SK-N-SH (cell line): ENCODE results near the gene LAPTM5. TPM values are rescaled to one million over a fixed set of nuclear protein-coding genes. Genes with fewer than 3 reads are reported as not detected.

Source experiments
- CTCF ChIA-PET: fragments of 300-600, 350-600 bp; formaldehyde crosslinking; extraction: SDS; loops from one replicate; lab custom pipeline; 2021; lab: Yijun Ruan, JAX
- POLR2A ChIA-PET: fragments of 350-600 bp; sonication (Branson Sonifier 250); formaldehyde crosslinking; extraction: SDS; loops from one replicate; lab custom pipeline; 2020; ENCODE audit warnings: antibody characterized with exemption, inconsistent platforms; lab: Yijun Ruan, JAX
- DNase-seq: peaks from one replicate; pipeline ENCODE4 v3.0.0; 2012
- H2AFZ ChIP-seq: fragments of 200-600 bp; sonication (generic); 2 replicates; pipeline ENCODE4 v1.8.1; 2016; ENCODE audit warnings: antibody characterized with exemption, mild to moderate bottlenecking, low read depth
- H3F3A ChIP-seq: fragments of 200-600 bp; sonication (generic); replicated peaks from 2 replicates; pipeline ENCODE3; 2016; ENCODE audit warnings: antibody characterized with exemption, mild to moderate bottlenecking; ENCODE audit not compliant: insufficient read depth
- H3K27ac ChIP-seq, 2 experiments: fragments of 200-500 bp in 1 of 2; fragments of 200-600 bp in 1 of 2; sonication (Bioruptor generic) in 1 of 2; sonication (generic), shearing (Covaris generic) in 1 of 2; 2 replicates each; pipeline versions ENCODE4 v1.5.1 to v1.6.1; 2014 to 2016; ENCODE audit warnings: low read depth in 2 of 2, inconsistent platforms in 1 of 2, low read length in 1 of 2, mild to moderate bottlenecking in 1 of 2, mixed read lengths in 1 of 2
- H3K27me3 ChIP-seq: fragments of 200-600 bp; sonication (generic), shearing (Covaris generic); 2 replicates; pipeline ENCODE4 v1.6.1; 2016; ENCODE audit warnings: mixed run types; ENCODE audit not compliant: insufficient read depth
- H3K36me3 ChIP-seq, 2 experiments: fragments of 200-500 bp in 1 of 2; fragments of 200-600 bp in 1 of 2; sonication (Bioruptor generic) in 1 of 2; sonication (generic) in 1 of 2; replicated peaks in 1 of 2; 2 replicates each; pipeline versions ENCODE3 to v1.5.1; 2014 to 2016; ENCODE audit warnings: low read length in 1 of 2, mild to moderate bottlenecking in 1 of 2; ENCODE audit not compliant: insufficient read depth in 2 of 2, control insufficient read depth in 1 of 2
- H3K4me1 ChIP-seq, 2 experiments: fragments of 200-500 bp in 1 of 2; fragments of 200-600 bp in 1 of 2; sonication (Bioruptor generic) in 1 of 2; sonication (generic), shearing (Covaris generic) in 1 of 2; 2 replicates each; pipeline versions ENCODE4 v1.5.1 to v1.6.1; 2014 to 2016; ENCODE audit warnings: low read depth in 1 of 2, low read length in 1 of 2, mixed run types in 1 of 2; ENCODE audit not compliant: insufficient read depth in 2 of 2, control insufficient read depth in 1 of 2
- H3K4me2 ChIP-seq: fragments of 200-600 bp; sonication (generic), shearing (Covaris generic); 2 replicates; pipeline ENCODE4 v1.6.1; 2017; ENCODE audit warnings: mixed run types
- H3K4me3 ChIP-seq, 2 experiments: fragments of 200-500 bp in 1 of 2; fragments of 200-600 bp in 1 of 2; sonication (Bioruptor generic) in 1 of 2; sonication (generic), shearing (Covaris generic) in 1 of 2; 2 replicates each; pipeline versions ENCODE4 v1.5.1 to v1.8.1; 2014 to 2016; ENCODE audit warnings: low read depth in 2 of 2, inconsistent platforms in 1 of 2, low read length in 1 of 2, mild to moderate bottlenecking in 1 of 2, mixed read lengths in 1 of 2, moderate library complexity in 1 of 2
- H3K79me2 ChIP-seq: fragments of 200-600 bp; sonication (generic); 2 replicates; pipeline ENCODE4 v1.8.1; 2017; ENCODE audit warnings: mild to moderate bottlenecking; ENCODE audit not compliant: insufficient read depth
- H3K9ac ChIP-seq: fragments of 200-600 bp; sonication (generic); 2 replicates; pipeline ENCODE4 v1.6.1; 2017; ENCODE audit warnings: mixed run types
- H3K9me2 ChIP-seq: fragments of 200-600 bp; sonication (generic); 2 replicates; pipeline ENCODE4 v1.6.1; 2017; ENCODE audit warnings: mixed run types
- H3K9me3 ChIP-seq: fragments of 200-600 bp; sonication (generic); 2 replicates; pipeline ENCODE4 v1.6.1; 2017; ENCODE audit warnings: mixed run types, mild to moderate bottlenecking, moderate library complexity
- H4K20me1 ChIP-seq: fragments of 200-600 bp; sonication (generic); 2 replicates; pipeline ENCODE4 v1.6.1; 2017; ENCODE audit warnings: mild to moderate bottlenecking, mixed run types; ENCODE audit not compliant: insufficient read depth
- CHD2 ChIP-seq: fragments of 150-350 bp; IDR thresholded peaks from 2 replicates; pipeline ENCODE4 v1.6.1; 2018; ENCODE audit warnings: low read length; ENCODE audit not compliant: partially characterized antibody
- ELF1 ChIP-seq: IDR thresholded peaks from 2 replicates; pipeline ENCODE4 v1.4.0; 2012
- EP300 ChIP-seq, 2 experiments: IDR thresholded peaks; 2 replicates each; pipeline versions ENCODE4 v1.4.0 to v1.6.1; 2012; ENCODE audit warnings: borderline replicate concordance in 1 of 2, low read depth in 1 of 2, low read length in 1 of 2
- JUND ChIP-seq: IDR thresholded peaks from 2 replicates; pipeline ENCODE4 v1.4.0; 2012
- MAX ChIP-seq: IDR thresholded peaks from 2 replicates; pipeline ENCODE4 v1.4.0; 2012; ENCODE audit warnings: low read depth
- MXI1 ChIP-seq: IDR thresholded peaks from 2 replicates; pipeline ENCODE4 v1.6.1; 2012; ENCODE audit warnings: mild to moderate bottlenecking, low read depth, low read length, improper control_type of control experiment
- POLR2AphosphoS5 ChIP-seq: IDR thresholded peaks from 2 replicates; pipeline ENCODE4 v1.6.1; 2012; ENCODE audit warnings: low read depth, low read length
- RAD21 ChIP-seq: IDR thresholded peaks from 2 replicates; pipeline ENCODE4 v1.6.1; 2012; ENCODE audit warnings: mild to moderate bottlenecking, low read length
- RXRA ChIP-seq: IDR thresholded peaks from 2 replicates; pipeline ENCODE4 v1.4.0; 2012; ENCODE audit warnings: low read depth, mild to moderate bottlenecking, borderline replicate concordance
- USF2 ChIP-seq: fragments of 150-350 bp; IDR thresholded peaks from 2 replicates; pipeline ENCODE4 v1.6.1; 2017; ENCODE audit warnings: antibody characterized with exemption, low read length, low read depth, borderline replicate concordance
- WGBS: methylation state at CpG from one replicate; pipeline ENCODE4 v1.1.6; 2017; ENCODE audit warnings: low lambda C conversion rate; 5-methylcytosine and 5-hydroxymethylcytosine counted together
- polyA plus RNA-seq, 3 experiments: library from polyadenylated mRNA; depleted of rRNA; stranded (reverse); fragments of >200 nt; gene quantifications; 2 replicates each; pipeline ENCODE4 v1.2.3, GENCODE V29; 2012
- TF ChIP-seq, protein P1 (sequence below): fragments of 200-600 bp; sonication (generic); IDR thresholded peaks from 2 replicates; pipeline ENCODE4 v1.6.1; 2017; ENCODE audit warnings: antibody characterized with exemption, mild to moderate bottlenecking, moderate library complexity

The LAPTM5 gene
- polyA plus RNA-seq, 1 of the 3 experiments (the other 2 are of a cell fraction), result 1.1 TPM

GRCh38 chr1:30760596-30761324, 3.2 kb upstream of the LAPTM5 start:
- Histone ChIP-seq H3K9ac (no peak overlapping the region), H3K4me1 (peaks cover 12 to 16% of the 10 kb centered on the region in 2 experiments; a peak in 3 of 4 replicates), H3K36me3 (no peaks in the 10 kb centered on the region), H3K4me3 (no peak overlapping the region), H3K27ac (no peak overlapping the region), H3K4me2 (no peak overlapping the region), H3K9me2 (no peaks in the 10 kb centered on the region), H3K79me2 (no peaks in the 10 kb centered on the region), H3K9me3 (no peaks in the 10 kb centered on the region), H3F3A (no peaks in the 10 kb centered on the region), H2AFZ (no peak overlapping the region), H4K20me1 (no peaks in the 10 kb centered on the region), H3K27me3 (no peaks in the 10 kb centered on the region)
- CTCF ChIA-PET, result interaction anchor here (0.6 to 4.0 kb wide), 10 partner anchors 11 to 151 kb away, joined by 3 to 26 read pairs (median 5); no protein-coding TSS in a partner anchor
- POLR2A ChIA-PET, result no interaction called here
- TF ChIP-seq USF2 (no peak), ELF1 (no peak), CHD2 (no peak), MAX (no peak), RXRA (no peak)
- TF ChIP-seq, protein P1, sequence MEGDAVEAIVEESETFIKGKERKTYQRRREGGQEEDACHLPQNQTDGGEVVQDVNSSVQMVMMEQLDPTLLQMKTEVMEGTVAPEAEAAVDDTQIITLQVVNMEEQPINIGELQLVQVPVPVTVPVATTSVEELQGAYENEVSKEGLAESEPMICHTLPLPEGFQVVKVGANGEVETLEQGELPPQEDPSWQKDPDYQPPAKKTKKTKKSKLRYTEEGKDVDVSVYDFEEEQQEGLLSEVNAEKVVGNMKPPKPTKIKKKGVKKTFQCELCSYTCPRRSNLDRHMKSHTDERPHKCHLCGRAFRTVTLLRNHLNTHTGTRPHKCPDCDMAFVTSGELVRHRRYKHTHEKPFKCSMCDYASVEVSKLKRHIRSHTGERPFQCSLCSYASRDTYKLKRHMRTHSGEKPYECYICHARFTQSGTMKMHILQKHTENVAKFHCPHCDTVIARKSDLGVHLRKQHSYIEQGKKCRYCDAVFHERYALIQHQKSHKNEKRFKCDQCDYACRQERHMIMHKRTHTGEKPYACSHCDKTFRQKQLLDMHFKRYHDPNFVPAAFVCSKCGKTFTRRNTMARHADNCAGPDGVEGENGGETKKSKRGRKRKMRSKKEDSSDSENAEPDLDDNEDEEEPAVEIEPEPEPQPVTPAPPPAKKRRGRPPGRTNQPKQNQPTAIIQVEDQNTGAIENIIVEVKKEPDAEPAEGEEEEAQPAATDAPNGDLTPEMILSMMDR, result no peak
- no peak for DNase-seq
- 95% methylated on average over 18 of the region's 18 CpGs for WGBS

DNA sequence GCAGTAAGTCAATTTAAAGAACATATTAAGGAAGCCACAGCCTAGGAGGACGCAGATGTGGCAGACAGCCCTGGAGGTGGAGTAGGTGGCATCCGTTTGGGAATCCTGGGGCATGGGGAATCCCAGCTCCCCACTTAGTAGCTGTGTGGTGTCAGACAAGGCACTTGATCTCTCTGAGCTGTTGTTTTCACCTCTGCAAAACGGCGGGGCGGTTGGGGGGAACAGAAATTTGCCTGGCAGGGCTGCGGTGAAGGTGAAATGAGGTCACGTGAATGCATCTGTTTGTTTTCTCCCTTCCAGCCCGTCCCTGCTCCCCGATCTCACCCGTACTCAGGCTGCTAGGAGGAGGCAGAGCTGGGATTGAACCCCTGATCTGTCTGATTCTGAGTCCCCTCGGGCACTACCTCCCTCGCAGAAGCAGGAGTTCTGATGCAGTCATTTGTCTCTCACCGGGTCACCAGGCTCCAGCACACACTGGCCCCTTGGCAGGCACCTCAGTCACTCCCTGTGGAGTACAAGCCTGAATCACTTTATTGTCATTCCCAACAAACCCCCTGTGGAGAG, 2.2 kb upstream of the LAPTM5 start:
- H3K79me2 ChIP-seq, result no peaks in the 10 kb centered on the region
- CTCF ChIA-PET, result interaction anchor here (0.7 to 4.0 kb wide), 4 partner anchors 23 to 152 kb away, joined by 3 to 26 read pairs (median 8); no protein-coding TSS in a partner anchor
- H2AFZ ChIP-seq, result no peak overlapping the region
- H3K4me2 ChIP-seq, result no peak overlapping the region
- no peaks in the 10 kb centered on the region for H3F3A ChIP-seq
- H3K9me3 ChIP-seq, result no peaks in the 10 kb centered on the region
- no peak overlapping the region for H3K4me3 ChIP-seq
- H3K9ac ChIP-seq, result no peak overlapping the region
- no peaks in the 10 kb centered on the region for H3K27me3 ChIP-seq
- WGBS, result 83% methylated on average over 13 of the region's 13 CpGs
- no peak overlapping the region for H3K27ac ChIP-seq
- no peak for TF ChIP-seq RAD21
- TF ChIP-seq POLR2AphosphoS5, result no peak
- TF ChIP-seq MXI1, result no peak
- no peak for TF ChIP-seq RXRA
- TF ChIP-seq EP300 (IDR thresholded peaks at IDR 0.05; ENCODE audit: borderline replicate concordance in 1 of 2, low read depth in 1 of 2, low read length in 1 of 2), result no peak
- TF ChIP-seq JUND, result no peak
- H3K4me1 ChIP-seq, result peaks cover 12 to 16% of the 10 kb centered on the region in 2 experiments; a peak in 3 of 4 replicates
- H3K9me2 ChIP-seq, result no peaks in the 10 kb centered on the region
- DNase-seq, result no peak
- no peaks in the 10 kb centered on the region for H3K36me3 ChIP-seq
- no peaks in the 10 kb centered on the region for H4K20me1 ChIP-seq
- POLR2A ChIA-PET, result no interaction called here
